HG02981 (cell line): ENCODE results near the gene MCTP1.

ENCODE experiments used
- ATAC-seq: cut with Tn5 transposase; IDR thresholded peaks from one replicate; pipeline ENCODE4 v1.9.1; 2021; ENCODE audit warnings: mild to moderate bottlenecking, moderate library complexity; ENCODE audit not compliant: unreplicated experiment

The MCTP1 gene

GRCh38 chr5:95284572-95285408 is at the start of gene MCTP1:
Gene MCTP1 (minus strand): TSS chr5:95285094.
- peak; percentile 20 for ATAC-seq

- ATAC-seq, result no peak
Measured at GRCh38 chr5:95332158-95332557, 47.3 kb upstream of the MCTP1 start.

- ATAC-seq, result no peak
Measured at GRCh38 chr5:95331358-95331757, 46.5 kb upstream of the MCTP1 start.

- no peak for ATAC-seq
Measured at GRCh38 chr5:95327211-95327610, 42.3 kb upstream of the MCTP1 start.

- no peak for ATAC-seq
Measured at GRCh38 chr5:95317687-95318086, 32.8 kb upstream of the MCTP1 start.

GRCh38 chr5:95317085-95317484 is 32.2 kb upstream of the MCTP1 start:
- ATAC-seq, result no peak

GRCh38 chr5:95304711-95305110 is 19.8 kb upstream of the MCTP1 start:
- no peak for ATAC-seq

GRCh38 chr5:95298651-95299050 is 13.8 kb upstream of the MCTP1 start:
- ATAC-seq, result no peak

- no peak for ATAC-seq
Measured at GRCh38 chr5:95296291-95296690, 11.4 kb upstream of the MCTP1 start.

- no peak for ATAC-seq
Measured at GRCh38 chr5:95285409-95285755, 488 bp upstream of the MCTP1 start.

- ATAC-seq, result peak; percentile 47
Measured at GRCh38 chr5:95283761-95284571, 928 bp downstream of the MCTP1 start.

- no peak for ATAC-seq
Measured at GRCh38 chr5:95283022-95283615, 1.8 kb downstream of the MCTP1 start.

- no peak for ATAC-seq
Measured at GRCh38 chr5:95281226-95281625, 3.7 kb downstream of the MCTP1 start.

- no peak for ATAC-seq
Measured at GRCh38 chr5:95280401-95281095, 4.3 kb downstream of the MCTP1 start.

GRCh38 chr5:95274011-95274410 is 10.9 kb downstream of the MCTP1 start:
- no peak for ATAC-seq

- ATAC-seq, result no peak
Measured at GRCh38 chr5:95272316-95272929, 12.5 kb downstream of the MCTP1 start.

GRCh38 chr5:95262933-95263660 is 21.8 kb downstream of the MCTP1 start:
- no peak for ATAC-seq

GRCh38 chr5:95261437-95262175 is 23.3 kb downstream of the MCTP1 start:
- ATAC-seq, result no peak

GRCh38 chr5:95256991-95257390 is 27.9 kb downstream of the MCTP1 start:
- no peak for ATAC-seq
